ENCODE measurements around the gene NDRG3.

Gene NDRG3

DNA sequence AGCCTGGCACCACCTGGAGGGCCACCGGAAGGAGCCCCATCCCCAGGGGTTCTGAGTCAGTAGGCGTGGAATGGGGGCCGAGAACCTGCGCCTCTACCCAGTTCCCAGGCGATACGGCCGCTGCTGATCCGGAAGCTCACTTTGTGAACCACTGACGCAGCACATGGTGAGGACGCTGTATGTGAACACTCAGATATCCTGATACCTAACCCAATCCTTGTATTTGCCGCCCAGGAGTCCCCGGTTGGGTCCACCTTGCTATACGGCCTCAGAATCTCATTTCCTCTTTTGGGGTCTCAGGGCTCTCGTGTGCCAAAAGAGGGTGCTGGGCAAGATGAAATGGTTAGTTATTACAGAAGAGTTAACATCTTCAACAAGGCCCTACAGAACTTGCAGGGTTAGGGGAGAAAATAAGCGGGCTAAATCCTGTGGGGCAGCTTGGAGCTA is 140.9 kb downstream of the NDRG3 start:
- TF ChIP-seq, protein P1, sequence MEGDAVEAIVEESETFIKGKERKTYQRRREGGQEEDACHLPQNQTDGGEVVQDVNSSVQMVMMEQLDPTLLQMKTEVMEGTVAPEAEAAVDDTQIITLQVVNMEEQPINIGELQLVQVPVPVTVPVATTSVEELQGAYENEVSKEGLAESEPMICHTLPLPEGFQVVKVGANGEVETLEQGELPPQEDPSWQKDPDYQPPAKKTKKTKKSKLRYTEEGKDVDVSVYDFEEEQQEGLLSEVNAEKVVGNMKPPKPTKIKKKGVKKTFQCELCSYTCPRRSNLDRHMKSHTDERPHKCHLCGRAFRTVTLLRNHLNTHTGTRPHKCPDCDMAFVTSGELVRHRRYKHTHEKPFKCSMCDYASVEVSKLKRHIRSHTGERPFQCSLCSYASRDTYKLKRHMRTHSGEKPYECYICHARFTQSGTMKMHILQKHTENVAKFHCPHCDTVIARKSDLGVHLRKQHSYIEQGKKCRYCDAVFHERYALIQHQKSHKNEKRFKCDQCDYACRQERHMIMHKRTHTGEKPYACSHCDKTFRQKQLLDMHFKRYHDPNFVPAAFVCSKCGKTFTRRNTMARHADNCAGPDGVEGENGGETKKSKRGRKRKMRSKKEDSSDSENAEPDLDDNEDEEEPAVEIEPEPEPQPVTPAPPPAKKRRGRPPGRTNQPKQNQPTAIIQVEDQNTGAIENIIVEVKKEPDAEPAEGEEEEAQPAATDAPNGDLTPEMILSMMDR (conservative IDR thresholded peaks at IDR 0.05; ENCODE audit: low read depth, low read length) = no peak
- H2AFZ ChIP-seq (ENCODE audit: low read depth) = peak overlapping the region; percentile 62
- H3K4me3 ChIP-seq (IDR thresholded peaks at IDR 0.05; ENCODE audit: insufficient read depth, low read depth, low read length) = no peak overlapping the region
- peaks cover 41% of the 10 kb centered on the region for H3K79me2 ChIP-seq (ENCODE audit: insufficient read depth, low read depth)
- H3K4me2 ChIP-seq = peak overlapping the region; percentile 96
- peaks cover 8% of the 10 kb centered on the region; the same call in 1 of the 2 replicates for H4K20me1 ChIP-seq (ENCODE audit: insufficient read depth)
- peaks cover 25% of the 10 kb centered on the region for H3K4me1 ChIP-seq (ENCODE audit: low read depth, poor library complexity, severe bottlenecking)
- H3K9ac ChIP-seq = peak overlapping the region; percentile 86
- peak overlapping the region; percentile 84 for H3K27ac ChIP-seq
- H3K27me3 ChIP-seq (ENCODE audit: insufficient read depth, low read depth) = no peaks in the 10 kb centered on the region
- H3K36me3 ChIP-seq (ENCODE audit: insufficient read depth) = peaks cover 17% of the 10 kb centered on the region; the same call in 1 of the 2 replicates

All from KMS-11 (cell line).